IPS-18c (cell line): ENCODE measurements around the gene CD86.

Source experiments
- H3K4me3 ChIP-seq: 2 replicates; pipeline ENCODE4 v1.7.0; 2013; ENCODE audit warnings: low read depth, mild to moderate bottlenecking, low read length, moderate library complexity; ENCODE audit not compliant: insufficient read depth
- H3K9me3 ChIP-seq: one replicate; pipeline ENCODE4 v1.6.1; 2013; ENCODE audit warnings: mild to moderate bottlenecking, low read length, moderate library complexity; ENCODE audit not compliant: control insufficient read depth, insufficient read depth

Gene CD86

DNA sequence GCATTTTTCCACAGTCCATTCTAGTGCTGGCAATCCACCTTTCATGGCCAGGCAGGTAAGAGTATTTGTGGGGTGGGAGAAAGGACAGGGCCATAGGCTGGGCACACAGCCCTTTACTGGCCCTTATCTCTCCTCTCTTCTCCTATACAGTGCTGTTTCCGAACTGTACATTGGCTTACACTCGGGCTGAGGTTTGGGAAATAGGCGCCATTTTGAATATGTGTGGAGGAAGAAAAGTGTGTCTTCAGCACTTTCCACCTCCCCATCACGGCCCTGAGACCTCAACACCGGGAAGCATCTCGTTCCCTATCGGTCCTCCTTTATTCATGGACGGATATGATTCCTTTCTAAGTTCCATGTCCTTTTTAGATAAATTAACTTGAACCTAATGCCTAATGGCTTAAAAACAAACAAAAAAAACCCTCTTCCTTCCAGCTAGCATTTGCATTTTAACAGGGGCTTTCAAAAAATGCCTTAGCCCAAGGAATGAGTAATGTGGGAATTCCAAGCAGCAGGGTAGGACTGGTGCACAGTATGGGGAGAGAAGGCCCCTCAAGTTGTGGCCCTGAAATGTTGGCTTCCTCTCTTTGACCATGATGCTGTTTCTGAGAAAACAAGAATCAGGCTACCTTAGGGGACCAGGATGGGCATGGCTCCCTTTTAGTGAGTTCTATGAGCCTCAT, 24.5 kb downstream of the CD86 start:
- no peak overlapping the region for H3K4me3 ChIP-seq
- H3K9me3 ChIP-seq: no peaks in the 10 kb centered on the region

DNA sequence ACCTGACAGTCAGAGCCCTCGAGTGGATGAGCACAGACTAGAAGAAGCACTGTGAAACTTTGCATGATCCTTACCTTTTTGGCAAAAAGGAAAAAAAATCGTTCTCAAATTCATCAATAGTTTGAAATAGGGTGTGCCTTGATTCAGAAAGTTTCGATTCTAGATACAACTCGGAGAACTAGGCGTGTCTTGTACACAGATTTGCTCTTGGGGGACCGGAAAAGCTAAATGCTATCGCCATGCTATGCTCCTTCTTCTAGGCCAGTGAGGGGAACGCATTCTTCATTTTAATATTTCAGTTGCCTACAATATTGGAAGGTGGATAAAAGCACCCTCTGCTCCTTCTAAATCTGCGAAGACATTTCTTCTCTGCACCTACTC, 25.0 kb downstream of the CD86 start:
- H3K4me3 ChIP-seq: no peak overlapping the region
- no peaks in the 10 kb centered on the region for H3K9me3 ChIP-seq

DNA sequence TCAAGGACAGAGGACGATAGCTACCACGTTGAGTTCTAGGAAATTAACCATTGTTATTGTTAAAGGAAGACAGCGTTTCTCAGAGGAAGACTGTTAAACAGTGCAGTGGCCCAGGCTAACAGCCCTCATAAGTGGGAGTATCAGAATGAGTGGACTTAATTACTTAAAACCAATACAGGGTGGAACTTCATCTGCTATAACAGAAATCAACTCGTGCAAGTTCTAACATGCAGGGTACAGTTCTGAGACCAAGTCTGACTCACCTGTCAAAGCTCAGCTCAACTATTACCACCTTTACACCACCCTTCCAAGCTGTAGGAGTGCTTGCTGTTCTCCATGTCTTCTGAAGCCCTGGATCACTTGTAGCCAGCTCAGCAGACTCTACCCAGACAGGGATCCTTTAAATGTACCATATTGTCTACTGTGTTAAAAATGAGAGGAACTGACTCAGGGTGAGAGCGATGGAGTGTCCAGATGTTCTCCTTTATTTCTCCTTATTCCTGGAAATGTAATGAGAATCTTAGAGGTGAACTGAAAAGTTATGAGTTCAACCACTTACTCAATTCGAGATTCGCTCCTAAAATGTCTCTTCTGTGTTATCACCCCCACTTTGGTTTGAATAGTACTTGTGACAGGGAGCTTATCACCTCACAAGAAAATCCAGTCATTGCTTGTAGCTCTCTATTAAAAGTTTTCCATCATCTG, 26.5 kb downstream of the CD86 start:
- Histone ChIP-seq H3K4me3 (no peak overlapping the region), H3K9me3 (no peaks in the 10 kb centered on the region)

DNA sequence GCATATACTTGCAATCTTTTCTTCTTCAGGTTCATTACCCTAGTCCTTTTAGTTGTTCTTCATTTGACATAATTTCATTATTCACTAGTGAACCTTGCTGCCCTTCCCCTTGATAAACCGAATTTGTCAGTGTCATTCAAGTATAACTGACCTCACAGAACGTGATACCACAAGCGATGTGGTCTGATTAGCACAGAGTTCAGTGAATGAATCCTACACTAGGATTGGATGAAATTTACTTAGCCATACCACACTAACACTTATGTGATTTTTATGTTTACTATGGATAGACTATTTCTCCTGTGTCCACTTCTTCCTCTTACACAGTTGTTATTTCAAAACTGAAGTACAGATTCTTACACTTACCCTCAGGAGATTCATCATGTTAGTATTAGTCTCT, 27.2 kb downstream of the CD86 start:
- Histone ChIP-seq H3K9me3 (no peaks in the 10 kb centered on the region), H3K4me3 (no peak overlapping the region)

DNA sequence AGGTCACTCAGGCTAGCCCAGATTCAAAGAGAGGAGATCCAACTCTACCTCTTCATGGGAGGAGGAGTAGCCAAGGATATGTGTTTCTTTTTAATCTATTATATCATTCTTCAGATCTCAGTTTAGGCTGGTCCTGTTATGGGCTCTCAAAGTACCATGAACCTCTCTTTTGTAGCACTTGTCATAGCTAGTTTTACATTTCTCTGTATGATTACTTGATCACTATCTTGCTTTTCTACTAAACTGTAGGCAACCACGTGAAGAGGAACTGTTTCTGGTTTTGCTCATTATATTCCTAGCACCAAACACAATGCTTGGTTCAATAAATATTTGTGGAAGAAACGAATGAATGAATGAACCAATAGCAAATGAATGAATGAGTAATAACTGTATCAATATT, 29.6 kb downstream of the CD86 start:
- Histone ChIP-seq H3K4me3 (no peak overlapping the region), H3K9me3 (no peaks in the 10 kb centered on the region)

DNA sequence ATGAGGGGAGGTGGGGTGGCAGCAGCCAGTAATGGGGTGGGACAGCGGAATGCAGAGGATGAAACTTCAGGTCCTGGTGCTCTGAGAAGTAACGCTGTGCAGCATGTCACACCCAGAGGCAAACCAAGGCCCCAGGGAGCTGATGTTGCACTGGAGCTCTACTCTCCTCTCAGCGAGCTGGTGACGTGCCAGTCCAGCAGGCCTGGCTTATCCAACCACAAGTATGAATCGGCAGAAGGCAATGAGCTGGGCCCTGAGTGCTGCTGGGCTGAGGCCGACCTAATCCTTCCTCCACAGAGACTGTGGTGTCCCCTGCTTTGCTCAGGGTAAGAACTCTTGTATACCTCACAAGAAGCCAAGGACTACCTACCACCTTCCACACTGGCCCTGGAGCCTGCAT, 30.5 kb downstream of the CD86 start:
- no peak overlapping the region for H3K4me3 ChIP-seq
- H3K9me3 ChIP-seq: no peaks in the 10 kb centered on the region

DNA sequence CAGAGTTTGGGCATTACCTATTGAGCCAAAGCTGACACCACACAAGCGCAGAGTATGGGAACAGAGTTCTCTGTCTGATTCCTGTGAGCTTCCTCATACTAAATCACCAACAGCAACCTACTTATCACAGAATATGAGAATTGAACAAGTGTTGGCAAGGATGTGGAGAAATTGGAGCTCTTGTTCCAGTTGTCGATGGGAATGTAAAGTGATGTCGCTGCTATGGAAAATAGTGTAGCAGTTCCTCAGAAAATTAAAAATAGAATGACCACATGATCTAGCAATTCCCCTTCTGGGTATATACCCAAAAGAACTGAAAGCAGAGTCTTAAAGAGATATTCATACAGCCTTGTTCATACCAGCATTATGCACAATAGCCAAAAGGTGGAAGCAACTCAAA, 33.4 kb downstream of the CD86 start:
- Histone ChIP-seq H3K4me3 (no peak overlapping the region), H3K9me3 (no peaks in the 10 kb centered on the region)

DNA sequence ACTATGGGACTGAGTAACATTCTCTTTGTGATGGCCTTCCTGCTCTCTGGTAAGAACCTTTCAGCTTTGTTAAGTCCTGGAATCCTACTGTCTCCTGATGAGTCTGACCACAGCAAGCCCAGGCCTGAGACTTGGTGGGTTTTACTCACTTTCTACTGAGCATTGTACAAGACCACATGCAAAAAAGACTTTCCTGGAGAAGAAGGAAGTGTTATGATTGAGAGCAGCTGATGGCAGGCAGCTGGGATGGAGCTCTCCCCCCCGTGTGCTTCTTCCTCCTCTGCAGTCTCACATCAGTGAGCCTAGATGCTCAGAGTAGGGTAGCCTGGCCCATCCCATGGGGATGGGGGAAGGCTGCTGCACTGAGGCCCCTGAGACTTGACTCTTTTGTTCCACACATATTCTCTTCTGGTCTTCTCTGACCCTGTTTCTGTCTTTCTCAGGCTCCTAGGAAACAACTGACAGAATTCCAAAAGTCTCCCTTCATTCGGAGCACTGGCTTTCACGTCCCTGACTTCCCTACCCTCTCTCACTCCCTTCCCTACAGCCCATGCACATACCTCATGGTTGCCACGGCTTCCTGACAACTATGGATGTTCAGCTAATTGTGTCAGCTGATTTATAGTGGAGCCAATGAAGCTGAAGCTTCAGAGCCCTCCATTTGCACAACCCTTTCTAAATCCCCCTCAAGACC, 36.6 kb downstream of the CD86 start:
- H3K9me3 ChIP-seq: no peaks in the 10 kb centered on the region
- H3K4me3 ChIP-seq: no peak overlapping the region

DNA sequence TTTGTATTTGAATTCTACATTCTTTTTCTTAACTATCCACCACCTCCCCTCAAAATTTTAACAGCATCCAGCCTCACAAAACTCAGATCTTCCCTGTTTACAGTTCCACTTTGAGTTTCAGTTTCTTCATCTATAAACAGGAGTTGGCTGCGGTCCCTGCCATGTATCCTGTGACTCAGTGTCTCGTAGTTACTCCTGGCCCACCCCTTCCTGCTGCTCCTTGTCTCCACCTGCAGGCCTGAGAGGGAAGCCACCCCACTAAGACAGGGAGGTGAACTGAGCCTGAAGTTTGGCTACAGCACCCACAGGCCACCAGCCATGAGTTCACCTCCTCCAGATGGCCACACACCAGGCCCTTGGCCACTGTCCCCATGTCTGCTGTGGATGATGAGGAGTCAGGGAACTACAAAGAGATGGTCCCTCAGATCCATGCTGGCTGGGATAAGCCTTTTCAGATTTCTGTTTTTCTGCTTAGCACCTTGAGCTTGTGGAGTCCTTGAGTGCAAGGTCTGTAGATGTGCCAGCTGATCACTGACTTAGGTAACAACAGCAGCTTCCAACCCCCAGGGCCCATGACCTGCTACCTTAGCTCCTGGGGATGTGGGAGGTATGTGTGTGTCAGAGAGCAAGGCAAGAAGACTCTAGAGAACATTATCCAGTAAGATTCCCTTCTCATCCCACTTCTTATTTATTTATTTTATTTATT, 37.5 kb downstream of the CD86 start:
- H3K9me3 ChIP-seq: no peaks in the 10 kb centered on the region
- H3K4me3 ChIP-seq: no peak overlapping the region

DNA sequence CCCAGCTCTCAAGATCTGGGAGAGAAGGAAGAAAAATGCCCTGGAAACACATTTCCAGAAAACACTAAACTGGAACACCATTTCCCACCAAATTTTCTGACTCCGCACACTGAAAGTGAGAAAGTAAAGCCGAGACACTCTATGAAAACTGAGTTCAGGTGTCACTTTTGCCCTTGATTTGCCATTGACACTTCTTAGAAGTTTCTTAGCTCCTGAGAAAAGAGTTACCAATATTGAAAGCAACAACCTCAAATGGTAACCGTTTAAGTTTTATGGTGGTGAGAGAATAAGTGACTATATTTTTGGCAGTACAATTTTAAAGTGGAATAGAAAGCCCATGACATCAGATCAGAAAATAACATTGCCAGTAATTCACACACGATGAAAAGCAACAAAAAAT, 39.0 kb downstream of the CD86 start:
- Histone ChIP-seq H3K9me3 (no peaks in the 10 kb centered on the region), H3K4me3 (no peak overlapping the region)

DNA sequence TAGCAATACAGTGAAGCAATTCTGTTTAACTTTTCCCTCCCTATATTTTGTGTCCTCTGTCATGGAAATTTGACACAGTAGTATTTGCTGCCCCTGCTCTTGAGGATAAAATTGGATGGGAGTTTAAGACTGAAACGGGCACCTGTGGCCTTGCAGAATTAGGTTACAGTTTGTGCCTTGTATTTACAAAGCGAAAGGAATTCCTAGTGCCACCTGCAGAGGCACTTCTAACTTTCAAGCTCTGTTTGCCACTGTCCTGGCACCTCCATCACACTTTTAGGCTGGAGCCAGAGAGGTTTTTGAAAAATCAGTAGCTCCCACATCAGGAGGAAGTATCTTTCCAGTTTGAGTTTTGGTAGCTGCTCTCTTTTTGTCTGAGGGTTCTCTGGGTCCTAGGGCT, 39.5 kb downstream of the CD86 start:
- no peaks in the 10 kb centered on the region for H3K9me3 ChIP-seq
- H3K4me3 ChIP-seq: no peak overlapping the region

DNA sequence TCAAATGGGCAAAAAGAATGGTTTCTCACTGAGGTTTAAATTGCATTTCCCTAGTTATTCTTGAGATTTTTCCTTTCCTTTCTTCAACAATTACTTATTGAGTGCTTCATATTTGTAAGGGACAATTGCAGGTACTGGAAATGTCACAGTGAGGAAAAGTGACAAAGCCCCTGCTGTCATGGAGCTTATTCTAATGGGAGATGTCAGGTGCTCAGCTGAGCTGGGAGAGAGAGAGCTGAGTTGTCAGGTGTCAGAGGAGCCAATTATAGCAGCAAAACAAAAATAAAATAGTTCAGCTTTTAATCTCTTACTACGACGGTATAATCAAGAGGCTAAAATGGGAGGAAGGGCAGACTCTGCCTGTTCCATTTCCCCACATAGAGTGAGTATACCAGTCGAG, 42.0 kb downstream of the CD86 start:
- Histone ChIP-seq H3K9me3 (peaks cover 2% of the 10 kb centered on the region), H3K4me3 (no peak overlapping the region)

DNA sequence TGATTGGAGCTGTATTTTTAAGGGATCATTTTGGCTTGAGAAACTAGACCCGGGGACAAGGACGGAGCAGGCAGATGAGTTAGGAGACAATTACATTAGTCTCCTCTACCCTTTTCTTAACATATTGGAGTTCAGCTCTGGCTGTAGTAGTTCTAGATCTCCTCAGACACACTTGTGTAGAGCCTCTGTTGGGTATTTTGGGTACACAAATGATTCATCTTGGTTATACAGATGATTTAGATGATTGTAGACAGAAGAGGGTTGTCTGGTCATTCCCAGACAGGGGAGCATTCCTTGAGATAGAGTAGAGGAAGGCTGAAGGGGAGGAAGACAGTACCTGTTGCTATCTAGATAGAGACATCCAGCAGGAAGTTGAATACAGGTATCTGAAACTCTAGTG, 43.4 kb downstream of the CD86 start:
- Histone ChIP-seq H3K4me3 (no peak overlapping the region), H3K9me3 (peaks cover 2% of the 10 kb centered on the region)

DNA sequence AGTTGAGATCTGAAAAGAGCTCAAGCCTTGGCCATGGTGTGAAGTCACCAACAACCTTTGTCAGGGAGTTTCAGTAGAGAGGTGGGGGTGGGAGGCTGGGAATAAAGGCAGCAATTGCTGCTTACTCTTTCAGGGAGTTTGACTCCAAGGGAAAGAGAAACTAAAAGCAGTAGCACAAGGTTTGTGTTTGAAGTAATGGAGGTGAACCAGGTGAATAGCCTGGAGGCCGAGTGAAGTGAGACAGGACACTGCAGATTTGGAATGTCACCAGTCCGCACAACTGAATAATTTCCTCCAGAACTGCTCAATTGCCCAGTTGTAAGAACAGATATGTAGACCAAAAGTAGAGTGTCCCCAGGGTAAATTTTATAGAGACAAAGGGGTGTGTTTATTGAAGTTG, 44.1 kb downstream of the CD86 start:
- no peak overlapping the region for H3K4me3 ChIP-seq
- peaks cover 2% of the 10 kb centered on the region for H3K9me3 ChIP-seq

DNA sequence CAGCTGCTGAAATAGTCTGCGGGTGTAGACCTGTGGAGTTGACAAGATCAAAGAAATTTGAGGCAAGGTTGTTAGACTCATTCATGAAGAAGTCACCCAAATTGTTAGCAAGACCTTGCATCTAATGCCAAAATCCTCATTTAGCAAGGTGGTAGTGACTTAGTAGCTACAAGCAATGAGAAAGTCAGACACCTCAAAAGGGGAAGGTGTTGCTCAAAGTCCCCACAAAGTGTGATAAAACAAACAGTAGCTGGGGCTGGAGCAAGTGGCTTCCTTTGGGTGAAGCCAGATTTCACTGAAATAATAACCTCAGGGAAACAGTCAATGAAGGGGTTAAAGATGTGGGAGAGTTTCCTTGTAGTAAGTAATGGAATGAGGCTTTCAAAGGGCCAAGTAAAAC, 44.9 kb downstream of the CD86 start:
- peaks cover 2% of the 10 kb centered on the region for H3K9me3 ChIP-seq
- H3K4me3 ChIP-seq: no peak overlapping the region

DNA sequence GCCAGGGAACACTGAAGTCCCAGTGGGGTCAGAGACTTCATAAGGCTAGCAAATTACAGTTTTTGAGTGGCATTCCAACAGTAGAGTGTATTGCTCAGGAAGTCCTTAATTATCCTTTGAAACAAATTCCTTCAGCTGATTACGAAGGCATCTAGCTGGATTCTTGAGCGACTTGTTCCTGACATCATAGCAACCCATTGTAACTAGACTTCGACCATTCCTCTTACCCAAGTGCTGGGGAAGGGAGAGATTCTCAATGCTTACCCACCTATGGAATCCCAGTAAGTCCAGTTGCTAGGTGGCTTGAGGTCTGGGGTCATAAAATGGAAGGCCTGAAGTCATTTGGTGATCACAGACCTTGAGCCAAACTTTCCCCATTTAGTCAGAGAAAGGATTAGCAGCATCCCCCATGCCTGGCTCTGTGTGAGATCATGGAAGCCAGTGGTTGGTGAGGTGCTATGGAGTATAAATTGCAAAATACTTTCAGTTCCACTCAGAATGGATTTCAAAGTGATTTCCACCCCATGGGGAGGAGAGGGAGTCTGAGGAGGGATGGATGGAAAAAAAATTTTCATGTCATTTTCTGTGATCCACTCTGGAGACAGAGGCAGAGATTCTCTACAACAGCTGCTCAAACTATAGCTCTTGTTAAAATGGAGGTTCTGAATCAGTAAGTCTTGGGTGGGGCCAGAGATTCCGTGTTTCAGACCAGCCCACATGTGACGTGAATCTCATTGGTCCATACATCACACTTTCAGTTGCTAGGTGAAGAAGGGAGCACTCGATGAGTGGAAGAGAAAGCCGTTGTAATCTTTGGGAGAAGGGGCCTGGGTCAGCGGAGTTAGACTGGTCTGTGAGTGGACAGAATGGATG, 45.7 kb downstream of the CD86 start:
- peaks cover 2% of the 10 kb centered on the region for H3K9me3 ChIP-seq
- no peak overlapping the region for H3K4me3 ChIP-seq

DNA sequence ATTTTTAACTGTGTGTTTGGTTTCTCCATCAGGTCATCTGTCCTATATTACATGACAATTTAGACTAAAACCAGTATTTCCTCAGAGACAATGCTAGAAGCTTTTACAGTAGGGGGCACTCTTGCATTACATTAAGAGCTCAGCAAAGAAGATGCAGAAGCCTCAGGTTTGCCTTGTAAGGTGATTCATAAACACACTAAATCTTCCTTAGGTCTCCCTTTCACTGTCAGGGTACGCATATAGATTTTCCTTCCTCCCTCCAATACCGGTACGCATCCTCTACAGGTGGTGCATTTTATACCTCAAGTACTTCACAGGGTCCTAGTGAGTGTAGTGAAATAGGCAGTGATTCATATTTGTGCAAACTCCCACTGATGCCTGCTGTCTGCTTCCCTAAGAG, 46.5 kb downstream of the CD86 start:
- no peak overlapping the region for H3K4me3 ChIP-seq
- peaks cover 2% of the 10 kb centered on the region for H3K9me3 ChIP-seq
